ENCODE data around the gene RNF167. TPM values are rescaled to one million over a fixed set of nuclear protein-coding genes. Genes with fewer than 3 reads are reported as not detected.
A peak's percentile ranks its signal among the peaks of the same experiment; 100 is the strongest.

Gene RNF167
- polyA plus RNA-seq, 1 experiment = 63.1 TPM

DNA sequence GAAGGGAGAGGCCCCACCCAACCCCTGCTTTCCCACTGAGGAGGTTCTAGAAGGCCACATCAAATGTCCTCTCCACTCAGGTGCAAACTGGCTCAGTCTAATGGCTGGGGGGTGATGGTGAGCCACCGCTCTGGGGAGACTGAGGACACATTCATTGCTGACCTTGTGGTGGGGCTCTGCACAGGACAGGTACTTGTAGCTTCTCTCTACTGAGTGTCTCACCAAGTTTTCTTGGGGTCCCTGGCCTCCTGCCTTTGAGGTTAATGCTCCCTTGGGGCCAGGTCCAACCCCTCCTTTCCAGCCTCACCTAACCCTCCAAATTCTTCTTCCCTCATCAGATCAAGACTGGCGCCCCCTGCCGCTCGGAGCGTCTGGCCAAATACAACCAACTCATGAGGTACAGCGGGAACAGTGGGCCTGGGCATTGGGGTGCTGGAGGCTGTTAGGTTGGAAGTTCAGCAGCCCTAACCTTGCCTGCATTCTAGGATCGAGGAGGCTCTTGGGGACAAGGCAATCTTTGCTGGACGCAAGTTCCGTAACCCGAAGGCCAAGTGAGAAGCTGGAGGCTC, 16.5 kb downstream of the RNF167 start:
- DNase-seq (ENCODE audit: low read depth, low spot score) = no peak
- ChIA-PET CTCF (no interaction called here), POLR2A (interaction anchor here (2.1 kb wide), 1 partner anchor 10 kb away, joined by 25 read pairs; no protein-coding TSS in a partner anchor)
- TF ChIP-seq CTCF (IDR thresholded peaks at IDR 0.05; ENCODE audit: low read depth, low read length) = peak; percentile 6; the same call in 1 of the 2 replicates
- Histone ChIP-seq H3K4me3 (ENCODE audit: low read depth, low read length) (no peak overlapping the region), H3K9me3 (ENCODE audit: control insufficient read depth, insufficient read depth, low read length) (no peaks in the 10 kb centered on the region), H3K27me3 (ENCODE audit: control insufficient read depth, insufficient read depth, low read length) (no peaks in the 10 kb centered on the region), H3K27ac (ENCODE audit: low read depth, low read length) (no peak overlapping the region)

DNA sequence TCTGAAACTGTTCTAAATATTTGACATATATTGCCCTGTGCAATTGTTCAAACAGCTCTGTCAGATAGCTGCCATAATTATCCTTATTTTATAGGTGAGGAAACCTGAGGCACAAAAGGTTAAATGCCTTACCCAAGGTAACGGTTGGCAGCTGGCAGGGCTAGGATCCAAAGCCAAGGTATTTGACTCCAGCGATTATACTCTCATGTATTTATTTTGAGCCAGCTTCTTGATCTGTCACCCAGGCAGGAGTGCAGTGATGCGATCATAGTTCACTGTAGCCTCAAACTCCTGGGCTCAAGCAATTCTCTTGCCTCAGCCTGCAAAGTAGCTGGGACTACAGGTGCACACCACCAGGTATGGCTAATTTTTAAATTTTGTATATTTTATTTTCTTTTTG, 18.0 kb downstream of the RNF167 start:
- POLR2A ChIA-PET = interaction anchor here (2.1 kb wide), 1 partner anchor 8 kb away, joined by 25 read pairs; no protein-coding TSS in a partner anchor
- Histone ChIP-seq H3K27me3 (ENCODE audit: control insufficient read depth, insufficient read depth, low read length) (no peaks in the 10 kb centered on the region), H3K9me3 (ENCODE audit: control insufficient read depth, insufficient read depth, low read length) (no peaks in the 10 kb centered on the region), H3K4me3 (ENCODE audit: low read depth, low read length) (no peak overlapping the region), H3K27ac (ENCODE audit: low read depth, low read length) (no peak overlapping the region)
- CTCF ChIA-PET = interaction anchor here (0.8 kb wide), 1 partner anchor 15 kb away, joined by 3 read pairs; no protein-coding TSS in a partner anchor
- no peak for DNase-seq (ENCODE audit: low read depth, low spot score)
- TF ChIP-seq CTCF (IDR thresholded peaks at IDR 0.05; ENCODE audit: low read depth, low read length) = no peak

DNA sequence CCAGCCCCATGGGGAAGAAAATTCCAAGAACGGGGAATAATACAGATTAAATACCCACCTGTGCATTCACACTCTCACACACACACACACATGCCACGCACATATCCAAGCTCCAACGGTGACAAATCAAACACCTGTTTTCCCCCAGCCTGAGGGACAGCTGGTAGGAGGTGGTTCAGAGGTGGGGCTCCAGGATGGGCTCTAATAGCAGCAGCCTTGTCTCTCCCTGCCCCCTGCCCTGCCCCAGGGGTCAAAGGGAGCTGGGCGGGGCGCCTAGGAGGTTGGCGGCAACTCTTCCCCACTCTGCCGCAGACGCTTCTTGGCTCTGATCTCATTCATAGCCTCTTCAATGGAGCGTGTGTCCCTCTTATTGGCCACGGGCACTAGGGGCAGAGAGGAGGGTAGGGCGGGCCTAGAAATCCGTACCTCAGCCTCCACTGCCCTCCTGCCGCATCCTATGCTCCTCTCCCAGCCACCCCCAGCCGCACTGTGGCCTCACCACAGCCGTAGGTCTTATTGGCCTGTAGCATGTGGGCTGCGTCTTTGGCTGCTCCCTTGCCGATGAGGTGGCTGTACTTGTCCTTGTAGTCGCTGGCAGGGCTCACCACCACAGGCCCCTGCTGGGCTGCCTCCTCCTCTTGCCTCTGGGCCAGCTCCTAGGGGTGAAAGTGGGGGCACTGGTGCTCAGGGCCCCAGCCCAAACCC, 19.3 kb downstream of the RNF167 start:
- no peak for TF ChIP-seq CTCF (IDR thresholded peaks at IDR 0.05; ENCODE audit: low read depth, low read length)
- Histone ChIP-seq H3K27me3 (ENCODE audit: control insufficient read depth, insufficient read depth, low read length) (no peaks in the 10 kb centered on the region), H3K27ac (ENCODE audit: low read depth, low read length) (no peak overlapping the region), H3K9me3 (ENCODE audit: control insufficient read depth, insufficient read depth, low read length) (no peaks in the 10 kb centered on the region), H3K4me3 (ENCODE audit: low read depth, low read length) (no peak overlapping the region)
- ChIA-PET CTCF (no interaction called here), POLR2A (no interaction called here)
- DNase-seq (ENCODE audit: low read depth, low spot score) = no peak

DNA sequence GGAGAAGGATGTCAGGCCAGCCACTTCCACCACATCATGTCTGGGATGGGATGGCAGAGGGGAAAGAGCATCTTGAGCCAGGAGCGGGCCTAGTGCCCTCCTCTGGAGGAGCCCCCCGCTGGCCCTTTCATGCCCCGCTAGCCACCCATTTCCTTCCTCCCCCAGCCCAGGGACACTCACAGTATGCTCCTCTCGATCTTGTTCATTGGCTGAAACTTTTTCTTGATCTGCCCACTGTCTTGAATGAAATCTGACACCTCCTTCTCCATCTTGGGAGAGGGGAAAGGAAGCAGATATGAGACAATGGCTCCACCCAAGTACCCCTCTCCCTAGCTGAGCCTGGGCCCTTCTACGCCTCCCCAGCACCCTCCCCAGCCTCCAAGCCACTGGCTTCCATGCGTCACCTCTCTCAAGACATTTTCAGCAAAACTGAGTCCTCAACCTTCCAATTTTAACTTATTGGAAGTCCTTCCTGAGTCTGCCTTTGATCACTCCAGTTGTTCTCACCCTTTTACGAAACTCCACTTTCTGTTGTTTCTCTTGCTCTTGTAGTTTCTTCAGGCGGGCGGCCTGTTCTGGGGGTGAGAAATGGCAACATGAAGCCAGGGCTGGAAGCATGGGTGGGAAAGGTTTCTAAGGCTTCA, 20.3 kb downstream of the RNF167 start:
- TF ChIP-seq CTCF (IDR thresholded peaks at IDR 0.05; ENCODE audit: low read depth, low read length) = no peak
- CTCF ChIA-PET = no interaction called here
- no peaks in the 10 kb centered on the region for H3K27me3 ChIP-seq (ENCODE audit: control insufficient read depth, insufficient read depth, low read length)
- no peaks in the 10 kb centered on the region; the same call in 1 of the 2 replicates for H3K9me3 ChIP-seq (ENCODE audit: control insufficient read depth, insufficient read depth, low read length)
- POLR2A ChIA-PET = interaction anchor here (0.6 to 1.0 kb wide), 2 partner anchors 8 to 37 kb away, joined by 4 to 10 read pairs; no protein-coding TSS in a partner anchor
- no peak overlapping the region for H3K27ac ChIP-seq (ENCODE audit: low read depth, low read length)
- DNase-seq (ENCODE audit: low read depth, low spot score) = no peak
- no peak overlapping the region for H3K4me3 ChIP-seq (ENCODE audit: low read depth, low read length)

All from AG04450 (cell line).